BLaER1 (cell line): ENCODE data around the gene DNAH2.

Source experiments
- H3K27ac ChIP-seq: shearing (Covaris generic); formaldehyde crosslinking; 2 replicates; pipeline ENCODE4 v1.8.1; 2022
- H3K27me3 ChIP-seq: shearing (Covaris generic); formaldehyde crosslinking; 2 replicates; pipeline ENCODE4 v1.8.1; 2022
- H3K36me3 ChIP-seq: shearing (Covaris generic); formaldehyde crosslinking; 2 replicates; pipeline ENCODE4 v1.8.1; 2022
- H3K4me1 ChIP-seq: shearing (Covaris generic); formaldehyde crosslinking; 2 replicates; pipeline ENCODE4 v1.8.1; 2022
- H3K4me2 ChIP-seq: shearing (Covaris generic); formaldehyde crosslinking; 2 replicates; pipeline ENCODE4 v1.8.1; 2022
- H3K4me3 ChIP-seq: shearing (Covaris generic); formaldehyde crosslinking; 2 replicates; pipeline ENCODE4 v1.8.1; 2022
- H3K9ac ChIP-seq: shearing (Covaris generic); formaldehyde crosslinking; 2 replicates; pipeline ENCODE4 v1.8.1; 2022
- H3K9me3 ChIP-seq: shearing (Covaris generic); formaldehyde crosslinking; 2 replicates; pipeline ENCODE4 v1.8.1; 2022
- H4K20me1 ChIP-seq: shearing (Covaris generic); formaldehyde crosslinking; 2 replicates; pipeline ENCODE4 v1.8.1; 2022
- Cebpa-rat ChIP-seq: shearing (Covaris generic); IDR thresholded peaks from 2 replicates; pipeline ENCODE4 v1.8.1; 2022

DNAH2 gene, protein sequence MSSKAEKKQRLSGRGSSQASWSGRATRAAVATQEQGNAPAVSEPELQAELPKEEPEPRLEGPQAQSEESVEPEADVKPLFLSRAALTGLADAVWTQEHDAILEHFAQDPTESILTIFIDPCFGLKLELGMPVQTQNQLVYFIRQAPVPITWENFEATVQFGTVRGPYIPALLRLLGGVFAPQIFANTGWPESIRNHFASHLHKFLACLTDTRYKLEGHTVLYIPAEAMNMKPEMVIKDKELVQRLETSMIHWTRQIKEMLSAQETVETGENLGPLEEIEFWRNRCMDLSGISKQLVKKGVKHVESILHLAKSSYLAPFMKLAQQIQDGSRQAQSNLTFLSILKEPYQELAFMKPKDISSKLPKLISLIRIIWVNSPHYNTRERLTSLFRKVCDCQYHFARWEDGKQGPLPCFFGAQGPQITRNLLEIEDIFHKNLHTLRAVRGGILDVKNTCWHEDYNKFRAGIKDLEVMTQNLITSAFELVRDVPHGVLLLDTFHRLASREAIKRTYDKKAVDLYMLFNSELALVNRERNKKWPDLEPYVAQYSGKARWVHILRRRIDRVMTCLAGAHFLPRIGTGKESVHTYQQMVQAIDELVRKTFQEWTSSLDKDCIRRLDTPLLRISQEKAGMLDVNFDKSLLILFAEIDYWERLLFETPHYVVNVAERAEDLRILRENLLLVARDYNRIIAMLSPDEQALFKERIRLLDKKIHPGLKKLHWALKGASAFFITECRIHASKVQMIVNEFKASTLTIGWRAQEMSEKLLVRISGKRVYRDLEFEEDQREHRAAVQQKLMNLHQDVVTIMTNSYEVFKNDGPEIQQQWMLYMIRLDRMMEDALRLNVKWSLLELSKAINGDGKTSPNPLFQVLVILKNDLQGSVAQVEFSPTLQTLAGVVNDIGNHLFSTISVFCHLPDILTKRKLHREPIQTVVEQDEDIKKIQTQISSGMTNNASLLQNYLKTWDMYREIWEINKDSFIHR (N-terminal part only)

GRCh38 chr17:7716901-7717755 lies at the start of gene DNAH2:
Gene DNAH2, plus strand, starts transcription at chr17:7717744. Its CDS starts 1,991 bp downstream, at chr17:7719735.
- H4K20me1 ChIP-seq, result no peaks in the 10 kb centered on the region; the same call in 1 of the 2 replicates
- peaks cover 85% of the 10 kb centered on the region for H3K27me3 ChIP-seq
- H3K4me2 ChIP-seq, result peak within 1 kb of the TSS; percentile 83
- H3K27ac ChIP-seq, result peak within 1 kb of the TSS; percentile 44; the same call in 1 of the 2 replicates
- peak within 1 kb of the TSS; percentile 43; the same call in 1 of the 2 replicates for H3K9ac ChIP-seq
- H3K4me3 ChIP-seq, result peak within 1 kb of the TSS; percentile 67
- no peaks in the 10 kb centered on the region for H3K36me3 ChIP-seq
- TF ChIP-seq Cebpa-rat, result no peak
- H3K9me3 ChIP-seq, result no peaks in the 10 kb centered on the region
- peaks cover 52% of the 10 kb centered on the region for H3K4me1 ChIP-seq

GRCh38 chr17:7668482-7668881 lies 49.1 kb upstream of the DNAH2 start:
- H3K36me3 ChIP-seq, result peaks cover 85% of the 10 kb centered on the region
- no peaks in the 10 kb centered on the region for H3K27me3 ChIP-seq
- TF ChIP-seq Cebpa-rat, result no peak
- peaks cover 3% of the 10 kb centered on the region for H3K9me3 ChIP-seq
- H3K4me2 ChIP-seq, result no peak overlapping the region
- H4K20me1 ChIP-seq, result peaks cover 38% of the 10 kb centered on the region
- no peak overlapping the region for H3K9ac ChIP-seq
- no peak overlapping the region for H3K27ac ChIP-seq
- H3K4me1 ChIP-seq, result no peaks in the 10 kb centered on the region
- no peak overlapping the region for H3K4me3 ChIP-seq

DNA sequence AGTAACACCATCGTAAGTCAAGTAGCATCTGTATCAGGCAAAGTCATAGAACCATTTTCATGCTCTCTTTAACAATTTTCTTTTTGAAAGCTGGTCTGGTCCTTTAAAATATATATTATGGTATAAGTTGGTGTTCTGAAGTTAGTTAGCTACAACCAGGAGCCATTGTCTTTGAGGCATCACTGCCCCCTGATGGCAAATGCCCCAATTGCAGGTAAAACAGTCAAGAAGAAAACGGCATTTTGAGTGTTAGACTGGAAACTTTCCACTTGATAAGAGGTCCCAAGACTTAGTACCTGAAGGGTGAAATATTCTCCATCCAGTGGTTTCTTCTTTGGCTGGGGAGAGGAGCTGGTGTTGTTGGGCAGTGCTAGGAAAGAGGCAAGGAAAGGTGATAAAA lies 44.3 kb upstream of the DNAH2 start:
- TF ChIP-seq Cebpa-rat, result no peak
- Histone ChIP-seq H3K36me3 (peaks cover 98% of the 10 kb centered on the region), H3K4me3 (no peak overlapping the region), H3K9ac (no peak overlapping the region), H4K20me1 (peaks cover 59% of the 10 kb centered on the region), H3K27me3 (no peaks in the 10 kb centered on the region), H3K4me1 (no peaks in the 10 kb centered on the region), H3K9me3 (peaks cover 22% of the 10 kb centered on the region), H3K27ac (no peak overlapping the region), H3K4me2 (no peak overlapping the region)

GRCh38 chr17:7674934-7675333 lies 42.6 kb upstream of the DNAH2 start:
- Histone ChIP-seq H3K27me3 (no peaks in the 10 kb centered on the region), H3K4me2 (no peak overlapping the region), H3K4me1 (no peaks in the 10 kb centered on the region), H4K20me1 (peaks cover 62% of the 10 kb centered on the region), H3K9ac (no peak overlapping the region), H3K4me3 (no peak overlapping the region), H3K27ac (no peak overlapping the region), H3K9me3 (peaks cover 22% of the 10 kb centered on the region), H3K36me3 (peaks cover 98% of the 10 kb centered on the region)
- TF ChIP-seq Cebpa-rat, result no peak

DNA sequence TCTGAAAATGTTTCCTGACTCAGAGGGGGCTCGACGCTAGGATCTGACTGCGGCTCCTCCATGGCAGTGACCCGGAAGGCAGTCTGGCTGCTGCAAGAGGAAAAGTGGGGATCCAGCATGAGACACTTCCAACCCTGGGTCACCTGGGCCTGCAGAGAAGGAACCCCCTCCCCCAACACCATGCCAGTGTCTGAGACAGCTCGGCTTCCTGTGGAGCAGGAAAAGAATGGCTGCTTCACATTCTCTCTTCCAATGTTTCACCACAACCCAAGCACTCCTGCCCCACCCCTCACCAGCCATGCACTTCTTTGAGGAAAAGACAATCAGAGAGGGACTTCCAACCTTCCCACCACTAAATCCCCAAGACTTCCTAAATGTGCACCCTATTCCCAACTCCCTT lies 41.0 kb upstream of the DNAH2 start:
- Histone ChIP-seq H3K36me3 (peaks cover 85% of the 10 kb centered on the region), H3K9ac (no peak overlapping the region), H3K4me1 (no peaks in the 10 kb centered on the region), H3K27ac (no peak overlapping the region), H3K9me3 (peaks cover 22% of the 10 kb centered on the region), H4K20me1 (peaks cover 72% of the 10 kb centered on the region), H3K4me3 (no peak overlapping the region), H3K4me2 (no peak overlapping the region), H3K27me3 (no peaks in the 10 kb centered on the region)
- no peak for TF ChIP-seq Cebpa-rat

- Histone ChIP-seq H3K36me3 (peaks cover 79% of the 10 kb centered on the region), H3K4me3 (no peak overlapping the region), H4K20me1 (peaks cover 82% of the 10 kb centered on the region), H3K9ac (0 out of 2 replicates have a peak overlapping the region, but pooled peaks have one; percentile 4), H3K27ac (no peak overlapping the region), H3K27me3 (no peaks in the 10 kb centered on the region), H3K4me2 (no peak overlapping the region), H3K9me3 (peaks cover 22% of the 10 kb centered on the region), H3K4me1 (no peaks in the 10 kb centered on the region)
- TF ChIP-seq Cebpa-rat, result no peak
These were observed 40.0 kb upstream of the DNAH2 start for GRCh38 chr17:7677388-7678067.

GRCh38 chr17:7684851-7685532 lies 32.6 kb upstream of the DNAH2 start:
- Histone ChIP-seq H3K4me3 (peak overlapping the region; percentile 99), H3K9me3 (no peaks in the 10 kb centered on the region), H3K27ac (peak overlapping the region; percentile 99)

GRCh38 chr17:7685533-7686221 lies 31.9 kb upstream of the DNAH2 start:
- H3K27ac ChIP-seq, result peak overlapping the region; percentile 99
- H3K4me1 ChIP-seq, result peaks cover 37% of the 10 kb centered on the region
- H3K36me3 ChIP-seq, result peaks cover 30% of the 10 kb centered on the region
- H3K9me3 ChIP-seq, result no peaks in the 10 kb centered on the region
- H4K20me1 ChIP-seq, result peaks cover 53% of the 10 kb centered on the region
- no peaks in the 10 kb centered on the region for H3K27me3 ChIP-seq
- H3K4me2 ChIP-seq, result peak overlapping the region; percentile 92
- H3K9ac ChIP-seq, result peak overlapping the region; percentile 99
- TF ChIP-seq Cebpa-rat, result no peak
- peak overlapping the region; percentile 99 for H3K4me3 ChIP-seq

More at GRCh38 chr17:7684851-7685532, 32.6 kb upstream of the DNAH2 start:
- H4K20me1 ChIP-seq, result peaks cover 59% of the 10 kb centered on the region
- peak overlapping the region; percentile 92 for H3K4me2 ChIP-seq
- H3K4me1 ChIP-seq, result peaks cover 30% of the 10 kb centered on the region
- peak overlapping the region; percentile 99 for H3K9ac ChIP-seq
- no peak for TF ChIP-seq Cebpa-rat
- H3K36me3 ChIP-seq, result peaks cover 25% of the 10 kb centered on the region
- H3K27me3 ChIP-seq, result no peaks in the 10 kb centered on the region
